GM23248 (cell line): ENCODE measurements around the gene WRAP53.

Experiments used
- EZH2 ChIP-seq: fragments of 200-600 bp; sonication (generic); IDR thresholded peaks from 2 replicates; pipeline ENCODE4 v1.6.1; 2018; ENCODE audit warnings: antibody characterized with exemption, mild to moderate bottlenecking; ENCODE audit not compliant: insufficient read depth, poor library complexity, severe bottlenecking
- EZH2phosphoT487 ChIP-seq: fragments of 200-600 bp; sonication (generic); IDR thresholded peaks from 2 replicates; pipeline ENCODE4 v1.6.1; 2018; ENCODE audit warnings: antibody characterized with exemption, moderate library complexity, mild to moderate bottlenecking, low read depth; ENCODE audit not compliant: insufficient read depth

GRCh38 chr17:7700510-7700909 is 12.2 kb downstream of the WRAP53 start:
- no peak for TF ChIP-seq EZH2
- TF ChIP-seq EZH2phosphoT487, result no peak
